Liver (tissue), 9 donors: ENCODE measurements around the gene FOXK2. TPM values are rescaled to one million over a fixed set of nuclear protein-coding genes. Genes with fewer than 3 reads are reported as not detected.

Experiments used
- DNase-seq: peaks from one replicate; pipeline ENCODE4 v3.0.0-alpha.2; 2017; ENCODE audit warnings: low spot score
- H3K27ac ChIP-seq, 2 donors: one replicate each; pipeline ENCODE4 v1.7.0; 2013; ENCODE audit warnings: inconsistent platforms in 2 of 2, low read length in 2 of 2, control low read depth in 1 of 2, low read depth in 1 of 2, mild to moderate bottlenecking in 1 of 2
- H3K27me3 ChIP-seq, 4 donors: one replicate each; pipeline versions ENCODE4 v1.6.1 to v1.7.0; 2013; ENCODE audit warnings: low read length in 3 of 4, inconsistent platforms in 1 of 4, mild to moderate bottlenecking in 1 of 4, moderate library complexity in 1 of 4; ENCODE audit not compliant: control insufficient read depth in 4 of 4, insufficient read depth in 4 of 4
- H3K36me3 ChIP-seq, 4 donors: one replicate each; pipeline versions ENCODE4 v1.6.1 to v1.7.0; 2013; ENCODE audit warnings: low read length in 3 of 4, mild to moderate bottlenecking in 3 of 4, low read depth in 1 of 4, moderate library complexity in 1 of 4; ENCODE audit not compliant: control insufficient read depth in 4 of 4, insufficient read depth in 3 of 4
- H3K4me1 ChIP-seq, 4 donors: one replicate each; pipeline versions ENCODE4 v1.6.1 to v1.7.0; 2013; ENCODE audit warnings: low read length in 3 of 4, mild to moderate bottlenecking in 3 of 4, moderate library complexity in 1 of 4; ENCODE audit not compliant: control insufficient read depth in 4 of 4, insufficient read depth in 4 of 4
- H3K4me3 ChIP-seq, 3 donors: one replicate each; pipeline versions ENCODE4 v1.6.1 to v1.7.0; 2013; ENCODE audit warnings: low read length in 3 of 3, control low read depth in 1 of 3, low read depth in 1 of 3, mild to moderate bottlenecking in 1 of 3
- H3K9ac ChIP-seq, 2 donors: one replicate each; pipeline ENCODE4 v1.7.0; 2013; ENCODE audit warnings: low read length in 2 of 2, mild to moderate bottlenecking in 2 of 2, moderate library complexity in 2 of 2, control low read depth in 1 of 2, low read depth in 1 of 2
- H3K9me3 ChIP-seq, 4 donors: one replicate each; pipeline versions ENCODE4 v1.6.1 to v1.7.0; 2013; ENCODE audit warnings: low read length in 3 of 4; ENCODE audit not compliant: control insufficient read depth in 4 of 4
- ATF3 ChIP-seq: IDR thresholded peaks from 2 replicates; pipeline ENCODE4 v1.6.1; 2016; ENCODE audit warnings: antibody characterized with exemption
- EGR1 ChIP-seq, 2 donors: IDR thresholded peaks; 2 replicates each; pipeline ENCODE4 v1.6.1; 2016 to 2018; ENCODE audit warnings: antibody characterized with exemption in 2 of 2, low read depth in 2 of 2
- FOXA1 ChIP-seq: IDR thresholded peaks from 2 replicates; pipeline ENCODE4 v1.6.1; 2016; ENCODE audit warnings: antibody characterized with exemption
- FOXA2 ChIP-seq: IDR thresholded peaks from 2 replicates; pipeline ENCODE4 v1.6.1; 2016; ENCODE audit warnings: antibody characterized with exemption
- GABPA ChIP-seq, 2 donors: IDR thresholded peaks in 1 of 2; conservative IDR thresholded peaks in 1 of 2; 2 replicates each; pipeline ENCODE4 v1.6.1; 2016; ENCODE audit warnings: antibody characterized with exemption in 2 of 2, mild to moderate bottlenecking in 1 of 2, moderate library complexity in 1 of 2
- HNF4A ChIP-seq, 2 donors: conservative IDR thresholded peaks; 2 replicates each; pipeline ENCODE4 v1.6.1; 2016; ENCODE audit warnings: antibody characterized with exemption in 2 of 2, mild to moderate bottlenecking in 2 of 2
- HNF4G ChIP-seq: IDR thresholded peaks from 2 replicates; pipeline ENCODE4 v1.6.1; 2016; ENCODE audit warnings: antibody characterized with exemption
- JUND ChIP-seq, 2 donors: IDR thresholded peaks; 2 replicates each; pipeline ENCODE4 v1.6.1; 2016; ENCODE audit warnings: antibody characterized with exemption in 2 of 2
- RAD21 ChIP-seq, 2 donors: IDR thresholded peaks; 2 replicates each; pipeline ENCODE4 v1.6.1; 2016; ENCODE audit warnings: antibody characterized with exemption in 2 of 2, mild to moderate bottlenecking in 2 of 2
- REST ChIP-seq: IDR thresholded peaks from 2 replicates; pipeline ENCODE4 v1.6.1; 2016; ENCODE audit warnings: antibody characterized with exemption, mild to moderate bottlenecking
- RXRA ChIP-seq, 2 donors: IDR thresholded peaks; 2 replicates each; pipeline ENCODE4 v1.6.1; 2017 to 2018; ENCODE audit warnings: antibody characterized with exemption in 2 of 2, mild to moderate bottlenecking in 1 of 2
- TAF1 ChIP-seq: conservative IDR thresholded peaks from 2 replicates; pipeline ENCODE4 v1.6.1; 2016; ENCODE audit warnings: antibody characterized with exemption, mild to moderate bottlenecking
- YY1 ChIP-seq: IDR thresholded peaks from 2 replicates; pipeline ENCODE4 v1.6.1; 2016; ENCODE audit warnings: antibody characterized with exemption, mild to moderate bottlenecking
- WGBS: extraction: QIAGEN DNeasy Blood & Tissue Kit; methylation state at CpG from one replicate; pipeline ENCODE4 v1.1.7; 2013; 5-methylcytosine and 5-hydroxymethylcytosine counted together
- polyA plus RNA-seq, 2 donors: library from polyadenylated mRNA; stranded (reverse) in 1 of 2; unstranded in 1 of 2; fragments of 200-250 nt in 1 of 2; fragments of >200 nt in 1 of 2; fragmentation: Nextera tagmentation in 1 of 2; extraction: Ambion mirVana in 1 of 2; gene quantifications; one replicate each; pipeline versions ENCODE4 v1.2.1 to v1.2.3, GENCODE V29; 2013 to 2015
- total RNA-seq, 2 donors: library from RNA; depleted of rRNA; stranded (reverse); fragments of >200 nt; gene quantifications; one replicate each; pipeline ENCODE4 v1.2.3, GENCODE V29; 2014
- TF ChIP-seq, protein P1 (sequence below): IDR thresholded peaks from 2 replicates; pipeline ENCODE4 v1.6.1; 2016; ENCODE audit warnings: antibody characterized with exemption
- TF ChIP-seq, protein P2 (sequence below): IDR thresholded peaks from 2 replicates; pipeline ENCODE4 v1.6.1; 2016; ENCODE audit warnings: antibody characterized with exemption
- donor health status: healthy.
- donor health status: healthy.
- donor health status: healthy.
- donor health status: healthy.
- donor health status: healthy.

Gene FOXK2
- total and polyA plus RNA-seq, 4 donors, result 3.1 to 16.2 (median 10.8) TPM

DNA sequence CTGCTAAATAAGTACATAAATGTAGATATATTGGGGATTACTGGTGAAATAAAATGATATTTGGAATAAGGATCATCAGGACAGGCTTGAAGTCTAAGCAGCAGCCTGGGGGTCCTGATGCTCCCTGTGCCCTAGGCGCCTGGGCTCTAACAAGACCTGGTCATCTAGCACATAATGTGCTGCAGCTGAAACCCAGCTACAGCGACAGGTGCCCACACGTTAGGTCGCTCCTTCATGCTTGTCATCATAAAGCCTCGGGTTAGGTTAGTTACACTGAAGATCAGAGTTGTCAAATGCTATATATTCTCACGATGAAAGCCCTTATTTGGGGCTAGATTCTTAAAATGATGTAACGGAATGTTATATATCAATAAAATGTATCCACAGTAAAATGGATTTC is 49.5 kb upstream of the FOXK2 start (continued):
- TF ChIP-seq, protein P1, sequence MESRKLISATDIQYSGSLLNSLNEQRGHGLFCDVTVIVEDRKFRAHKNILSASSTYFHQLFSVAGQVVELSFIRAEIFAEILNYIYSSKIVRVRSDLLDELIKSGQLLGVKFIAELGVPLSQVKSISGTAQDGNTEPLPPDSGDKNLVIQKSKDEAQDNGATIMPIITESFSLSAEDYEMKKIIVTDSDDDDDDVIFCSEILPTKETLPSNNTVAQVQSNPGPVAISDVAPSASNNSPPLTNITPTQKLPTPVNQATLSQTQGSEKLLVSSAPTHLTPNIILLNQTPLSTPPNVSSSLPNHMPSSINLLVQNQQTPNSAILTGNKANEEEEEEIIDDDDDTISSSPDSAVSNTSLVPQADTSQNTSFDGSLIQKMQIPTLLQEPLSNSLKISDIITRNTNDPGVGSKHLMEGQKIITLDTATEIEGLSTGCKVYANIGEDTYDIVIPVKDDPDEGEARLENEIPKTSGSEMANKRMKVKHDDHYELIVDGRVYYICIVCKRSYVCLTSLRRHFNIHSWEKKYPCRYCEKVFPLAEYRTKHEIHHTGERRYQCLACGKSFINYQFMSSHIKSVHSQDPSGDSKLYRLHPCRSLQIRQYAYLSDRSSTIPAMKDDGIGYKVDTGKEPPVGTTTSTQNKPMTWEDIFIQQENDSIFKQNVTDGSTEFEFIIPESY, result no peak

DNA sequence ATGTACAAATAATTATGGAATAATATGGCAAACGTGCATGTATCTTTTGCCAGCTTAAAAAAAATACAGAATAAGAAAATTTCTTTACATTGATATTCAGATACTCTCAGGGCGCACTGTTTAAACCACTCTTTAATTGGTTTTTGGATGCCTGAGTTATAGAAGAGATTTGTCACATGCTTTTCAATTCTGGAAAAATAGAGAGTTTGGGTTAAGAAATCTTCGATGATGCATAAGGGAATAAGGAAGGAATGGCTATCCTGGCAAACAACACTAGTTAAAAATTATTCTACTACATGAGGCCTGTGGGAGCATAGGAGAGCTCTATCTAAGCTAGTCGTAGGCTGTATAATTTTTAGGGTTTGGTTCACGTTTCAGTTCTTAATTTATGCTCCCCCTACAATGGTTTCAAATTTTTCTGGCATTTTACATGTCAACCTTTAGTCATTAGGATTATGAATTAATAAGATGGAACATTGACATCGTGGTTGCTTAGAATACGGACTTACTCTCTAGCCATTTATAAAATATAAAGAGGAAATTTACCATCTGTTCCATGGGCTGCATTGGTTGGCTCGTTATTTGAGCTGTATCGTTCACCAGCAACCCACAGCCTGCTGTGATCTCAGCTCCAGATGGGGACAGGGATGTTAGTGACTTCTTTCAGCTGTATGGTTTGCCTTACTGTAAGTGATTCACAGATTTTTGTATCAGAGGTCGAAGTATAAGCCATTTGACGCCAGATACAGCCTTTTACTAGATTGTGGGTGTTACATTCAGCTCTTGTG is 45.1 kb upstream of the FOXK2 start:
- no peaks in the 10 kb centered on the region for H3K9me3 ChIP-seq
- DNase-seq, result no peak
- H3K9ac ChIP-seq, result no peak overlapping the region
- TF ChIP-seq HNF4A (conservative IDR thresholded peaks at IDR 0.05) (no peak), FOXA1 (no peak), HNF4G (no peak), JUND (IDR thresholded peaks at IDR 0.05) (no peak), REST (no peak), TAF1 (no peak), ATF3 (no peak), GABPA (IDR thresholded peaks at IDR 0.05 in 1 of 2, conservative IDR thresholded peaks at IDR 0.05 in 1 of 2) (no peak), EGR1 (IDR thresholded peaks at IDR 0.05; ENCODE audit: low read depth in 2 of 2) (no peak), RXRA (IDR thresholded peaks at IDR 0.05) (no peak), YY1 (no peak), RAD21 (IDR thresholded peaks at IDR 0.05) (no peak), FOXA2 (no peak)
- TF ChIP-seq, protein P1, result no peak
- TF ChIP-seq, protein P2, sequence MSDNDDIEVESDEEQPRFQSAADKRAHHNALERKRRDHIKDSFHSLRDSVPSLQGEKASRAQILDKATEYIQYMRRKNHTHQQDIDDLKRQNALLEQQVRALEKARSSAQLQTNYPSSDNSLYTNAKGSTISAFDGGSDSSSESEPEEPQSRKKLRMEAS, result no peak
- H3K4me3 ChIP-seq, result no peak overlapping the region
- H3K4me1 ChIP-seq, result no peaks in the 10 kb centered on the region
- H3K27ac ChIP-seq, result no peak overlapping the region
- WGBS, result 92% methylated on average over 11 of the region's 11 CpGs
- no peaks in the 10 kb centered on the region for H3K27me3 ChIP-seq
- H3K36me3 ChIP-seq, result peaks cover 5 to 45% (median 14%) of the 10 kb centered on the region in 4 donors
